ENCODE results near the gene ACADS.

- no peak for TF ChIP-seq ZFP30 (CRISPR knock-in tag; IDR thresholded peaks at IDR 0.05)
- TF ChIP-seq, protein P1, sequence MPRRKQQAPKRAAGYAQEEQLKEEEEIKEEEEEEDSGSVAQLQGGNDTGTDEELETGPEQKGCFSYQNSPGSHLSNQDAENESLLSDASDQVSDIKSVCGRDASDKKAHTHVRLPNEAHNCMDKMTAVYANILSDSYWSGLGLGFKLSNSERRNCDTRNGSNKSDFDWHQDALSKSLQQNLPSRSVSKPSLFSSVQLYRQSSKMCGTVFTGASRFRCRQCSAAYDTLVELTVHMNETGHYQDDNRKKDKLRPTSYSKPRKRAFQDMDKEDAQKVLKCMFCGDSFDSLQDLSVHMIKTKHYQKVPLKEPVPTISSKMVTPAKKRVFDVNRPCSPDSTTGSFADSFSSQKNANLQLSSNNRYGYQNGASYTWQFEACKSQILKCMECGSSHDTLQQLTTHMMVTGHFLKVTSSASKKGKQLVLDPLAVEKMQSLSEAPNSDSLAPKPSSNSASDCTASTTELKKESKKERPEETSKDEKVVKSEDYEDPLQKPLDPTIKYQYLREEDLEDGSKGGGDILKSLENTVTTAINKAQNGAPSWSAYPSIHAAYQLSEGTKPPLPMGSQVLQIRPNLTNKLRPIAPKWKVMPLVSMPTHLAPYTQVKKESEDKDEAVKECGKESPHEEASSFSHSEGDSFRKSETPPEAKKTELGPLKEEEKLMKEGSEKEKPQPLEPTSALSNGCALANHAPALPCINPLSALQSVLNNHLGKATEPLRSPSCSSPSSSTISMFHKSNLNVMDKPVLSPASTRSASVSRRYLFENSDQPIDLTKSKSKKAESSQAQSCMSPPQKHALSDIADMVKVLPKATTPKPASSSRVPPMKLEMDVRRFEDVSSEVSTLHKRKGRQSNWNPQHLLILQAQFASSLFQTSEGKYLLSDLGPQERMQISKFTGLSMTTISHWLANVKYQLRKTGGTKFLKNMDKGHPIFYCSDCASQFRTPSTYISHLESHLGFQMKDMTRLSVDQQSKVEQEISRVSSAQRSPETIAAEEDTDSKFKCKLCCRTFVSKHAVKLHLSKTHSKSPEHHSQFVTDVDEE (CRISPR knock-in tag; IDR thresholded peaks at IDR 0.05): no peak
- TF ChIP-seq, protein P2, sequence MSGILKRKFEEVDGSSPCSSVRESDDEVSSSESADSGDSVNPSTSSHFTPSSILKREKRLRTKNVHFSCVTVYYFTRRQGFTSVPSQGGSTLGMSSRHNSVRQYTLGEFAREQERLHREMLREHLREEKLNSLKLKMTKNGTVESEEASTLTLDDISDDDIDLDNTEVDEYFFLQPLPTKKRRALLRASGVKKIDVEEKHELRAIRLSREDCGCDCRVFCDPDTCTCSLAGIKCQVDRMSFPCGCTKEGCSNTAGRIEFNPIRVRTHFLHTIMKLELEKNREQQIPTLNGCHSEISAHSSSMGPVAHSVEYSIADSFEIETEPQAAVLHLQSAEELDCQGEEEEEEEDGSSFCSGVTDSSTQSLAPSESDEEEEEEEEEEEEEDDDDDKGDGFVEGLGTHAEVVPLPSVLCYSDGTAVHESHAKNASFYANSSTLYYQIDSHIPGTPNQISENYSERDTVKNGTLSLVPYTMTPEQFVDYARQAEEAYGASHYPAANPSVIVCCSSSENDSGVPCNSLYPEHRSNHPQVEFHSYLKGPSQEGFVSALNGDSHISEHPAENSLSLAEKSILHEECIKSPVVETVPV (CRISPR knock-in tag; IDR thresholded peaks at IDR 0.05): no peak
- no peak for TF ChIP-seq ZNF8 (CRISPR knock-in tag; IDR thresholded peaks at IDR 0.05)
- TF ChIP-seq, protein P3, sequence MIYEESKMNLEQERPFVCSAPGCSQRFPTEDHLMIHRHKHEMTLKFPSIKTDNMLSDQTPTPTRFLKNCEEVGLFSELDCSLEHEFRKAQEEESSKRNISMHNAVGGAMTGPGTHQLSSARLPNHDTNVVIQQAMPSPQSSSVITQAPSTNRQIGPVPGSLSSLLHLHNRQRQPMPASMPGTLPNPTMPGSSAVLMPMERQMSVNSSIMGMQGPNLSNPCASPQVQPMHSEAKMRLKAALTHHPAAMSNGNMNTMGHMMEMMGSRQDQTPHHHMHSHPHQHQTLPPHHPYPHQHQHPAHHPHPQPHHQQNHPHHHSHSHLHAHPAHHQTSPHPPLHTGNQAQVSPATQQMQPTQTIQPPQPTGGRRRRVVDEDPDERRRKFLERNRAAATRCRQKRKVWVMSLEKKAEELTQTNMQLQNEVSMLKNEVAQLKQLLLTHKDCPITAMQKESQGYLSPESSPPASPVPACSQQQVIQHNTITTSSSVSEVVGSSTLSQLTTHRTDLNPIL (CRISPR knock-in tag; IDR thresholded peaks at IDR 0.05; ENCODE audit: low read depth): no peak
- no peak for TF ChIP-seq ZNF70 (CRISPR knock-in tag; IDR thresholded peaks at IDR 0.05)
- no peak for TF ChIP-seq PATZ1 (CRISPR knock-in tag; IDR thresholded peaks at IDR 0.05; ENCODE audit: borderline replicate concordance)
- no peak for TF ChIP-seq POU6F1 (CRISPR knock-in tag; IDR thresholded peaks at IDR 0.05; ENCODE audit: borderline replicate concordance, low read depth)
- TF ChIP-seq TCF4 (CRISPR knock-in tag; IDR thresholded peaks at IDR 0.05; ENCODE audit: borderline replicate concordance): no peak
- no peak for TF ChIP-seq RARB (CRISPR knock-in tag; IDR thresholded peaks at IDR 0.05)
- no peak for TF ChIP-seq OSR1 (CRISPR knock-in tag; IDR thresholded peaks at IDR 0.05)
- TF ChIP-seq ARNTL (CRISPR knock-in tag; IDR thresholded peaks at IDR 0.05; ENCODE audit: borderline replicate concordance, low read depth): no peak
- TF ChIP-seq SNAI2 (CRISPR knock-in tag; IDR thresholded peaks at IDR 0.05): no peak
- TF ChIP-seq GLIS3 (CRISPR knock-in tag; IDR thresholded peaks at IDR 0.05): no peak
These were observed 22.6 kb downstream of the ACADS start for GRCh38 chr12:120748242-120748641.

Data from SK-N-SH treated with all-trans-retinoic acid at 6 μM for 48 hours (cell line).